OCI-LY7 (cell line): Measurements from ENCODE around the gene IL6ST.
"Not testable (repeated sequence)": the region's sequence is repeated elsewhere in the genome, so short reads cannot be mapped to it uniquely, and the experiment has no call there.

Source experiments
- EZH2phosphoT487 ChIP-seq: fragments of 200-600 bp; sonication (generic); IDR thresholded peaks from 2 replicates; pipeline ENCODE4 v1.6.1; 2018; ENCODE audit warnings: low read depth, borderline replicate concordance, mild to moderate bottlenecking, mixed run types, antibody characterized with exemption, low read length, moderate library complexity, mixed read lengths
- TF ChIP-seq, protein P1 (sequence below): fragments of 200-600 bp; sonication (generic); conservative IDR thresholded peaks from 2 replicates; pipeline ENCODE4 v1.5.1; 2014; ENCODE audit warnings: mild to moderate bottlenecking, antibody characterized with exemption, low read length, moderate library complexity, mixed read lengths

DNA sequence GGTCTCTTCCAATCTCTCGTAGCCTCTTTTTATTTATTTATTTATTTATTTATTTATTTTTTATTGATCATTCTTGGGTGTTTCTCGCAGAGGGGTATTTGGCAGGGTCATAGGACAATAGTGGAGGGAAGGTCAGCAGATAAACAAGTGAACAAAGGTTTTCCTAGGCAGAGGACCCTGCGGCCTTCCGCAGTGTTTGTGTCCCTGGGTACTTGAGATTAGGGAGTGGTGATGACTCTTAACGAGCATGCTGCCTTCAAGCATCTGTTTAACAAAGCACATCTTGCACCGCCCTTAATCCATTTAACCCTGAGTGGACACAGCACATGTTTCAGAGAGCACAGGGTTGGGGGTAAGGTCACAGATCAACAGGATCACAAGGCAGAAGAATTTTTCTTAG, 43.4 kb upstream of the IL6ST start:
- TF ChIP-seq, protein P1, sequence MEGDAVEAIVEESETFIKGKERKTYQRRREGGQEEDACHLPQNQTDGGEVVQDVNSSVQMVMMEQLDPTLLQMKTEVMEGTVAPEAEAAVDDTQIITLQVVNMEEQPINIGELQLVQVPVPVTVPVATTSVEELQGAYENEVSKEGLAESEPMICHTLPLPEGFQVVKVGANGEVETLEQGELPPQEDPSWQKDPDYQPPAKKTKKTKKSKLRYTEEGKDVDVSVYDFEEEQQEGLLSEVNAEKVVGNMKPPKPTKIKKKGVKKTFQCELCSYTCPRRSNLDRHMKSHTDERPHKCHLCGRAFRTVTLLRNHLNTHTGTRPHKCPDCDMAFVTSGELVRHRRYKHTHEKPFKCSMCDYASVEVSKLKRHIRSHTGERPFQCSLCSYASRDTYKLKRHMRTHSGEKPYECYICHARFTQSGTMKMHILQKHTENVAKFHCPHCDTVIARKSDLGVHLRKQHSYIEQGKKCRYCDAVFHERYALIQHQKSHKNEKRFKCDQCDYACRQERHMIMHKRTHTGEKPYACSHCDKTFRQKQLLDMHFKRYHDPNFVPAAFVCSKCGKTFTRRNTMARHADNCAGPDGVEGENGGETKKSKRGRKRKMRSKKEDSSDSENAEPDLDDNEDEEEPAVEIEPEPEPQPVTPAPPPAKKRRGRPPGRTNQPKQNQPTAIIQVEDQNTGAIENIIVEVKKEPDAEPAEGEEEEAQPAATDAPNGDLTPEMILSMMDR: not testable (repeated sequence)
- not testable (repeated sequence) for TF ChIP-seq EZH2phosphoT487
